Measurements from ENCODE around the gene MICU2. TPM values are rescaled to one million over a fixed set of nuclear protein-coding genes. Genes with fewer than 3 reads are reported as not detected.

The MICU2 gene
- total and polyA plus RNA-seq, 2 of the 4 experiments (the other 2 are of a cell fraction), result 14.9 to 25.0 TPM

- H2AFZ ChIP-seq (replicated peaks; ENCODE audit: low read length, poor library complexity), result no peak overlapping the region
- in situ Hi-C loops (cut with MboI; ENCODE audit: low sequenced_read_pairs) (no loop called here), dilution Hi-C loops (cut with HindIII; ENCODE audit: low sequenced_read_pairs, unreplicated experiment) (no loop called here), intact Hi-C loops (cut with micrococcal nuclease) (no loop called here)
- no peak overlapping the region for H4K5ac ChIP-seq (ENCODE audit: low read depth, low read length)
- H3K4me3 ChIP-seq (ENCODE audit: insufficient read depth, low read depth, low read length), result no peak overlapping the region
- TF ChIP-seq MAFK (IDR thresholded peaks at IDR 0.05; ENCODE audit: low read depth, low read length) (no peak), NFE2L2 (IDR thresholded peaks at IDR 0.05; ENCODE audit: low read depth, low read length) (no peak), FOS (IDR thresholded peaks at IDR 0.05; ENCODE audit: low read depth, low read length) (no peak), RCOR1 (IDR thresholded peaks at IDR 0.05; ENCODE audit: insufficient replicate concordance, low read length) (no peak), CTCF (conservative IDR thresholded peaks at IDR 0.05; ENCODE audit: low read depth, low read length) (no peak), BHLHE40 (IDR thresholded peaks at IDR 0.05; ENCODE audit: low read depth, low read length) (no peak), POLR2A (IDR thresholded peaks at IDR 0.05; ENCODE audit: low read depth, low read length) (no peak), CHD1 (IDR thresholded peaks at IDR 0.05; ENCODE audit: low read depth, low read length) (no peak), RFX5 (IDR thresholded peaks at IDR 0.05; ENCODE audit: low read depth, low read length) (no peak), CEBPB (IDR thresholded peaks at IDR 0.05; ENCODE audit: low read depth, low read length) (no peak), ELK1 (IDR thresholded peaks at IDR 0.05; ENCODE audit: borderline replicate concordance, low read depth, low read length) (no peak), MXI1 (IDR thresholded peaks at IDR 0.05; ENCODE audit: borderline replicate concordance, low read depth, low read length) (no peak), SMC3 (IDR thresholded peaks at IDR 0.05; ENCODE audit: low read depth, low read length) (no peak)
- no peak overlapping the region for H2BK120ac ChIP-seq (ENCODE audit: low read depth, low read length)
- H2BK20ac ChIP-seq (ENCODE audit: low read depth, low read length), result no peak overlapping the region
- 100% methylated on average over 1 of the region's 1 CpG; no CpG with 5 or more reads in 1 of the 2 experiments for WGBS, 2 experiments (ENCODE audit: extremely low coverage in 2 of 2, insufficient read length in 1 of 2)
- no peak overlapping the region for H2AK9ac ChIP-seq (replicated peaks; ENCODE audit: low read depth, low read length, poor library complexity)
- H3K23ac ChIP-seq (ENCODE audit: low read depth, low read length), result no peak overlapping the region
- no peak overlapping the region for H3K4ac ChIP-seq (ENCODE audit: low read depth, low read length)
- H2BK5ac ChIP-seq (ENCODE audit: low read depth, low read length, poor library complexity, severe bottlenecking), result no peak overlapping the region
- no peak overlapping the region for H3K56ac ChIP-seq (ENCODE audit: extremely low read depth, insufficient read depth, low read length)
- H3K9ac ChIP-seq (ENCODE audit: low read depth, low read length), result no peak overlapping the region
- H3K4me2 ChIP-seq (ENCODE audit: low read depth, low read length), result no peak overlapping the region
- no peak overlapping the region for H2AK5ac ChIP-seq (ENCODE audit: low read depth, low read length)
- no peak for ATAC-seq (ENCODE audit: low read depth)
- no peak overlapping the region for H3K27ac ChIP-seq (ENCODE audit: insufficient read depth, low read length)
- no peak for DNase-seq
- H3K27me3 ChIP-seq (ENCODE audit: control insufficient read depth, insufficient read depth, low read length), result no peaks in the 10 kb centered on the region
- no TSS peak for BruUV-seq (replicated peaks)
- peaks cover 20 to 22% of the 10 kb centered on the region in 2 experiments for H3K79me1 ChIP-seq (ENCODE audit: low read depth in 1 of 2, low read length in 2 of 2)
- H3K36me3 ChIP-seq (ENCODE audit: control insufficient read depth, insufficient read depth, low read length), result no peaks in the 10 kb centered on the region
- H4K20me1 ChIP-seq (ENCODE audit: insufficient read depth, low read length), result no peaks in the 10 kb centered on the region
- ChIA-PET CTCF (interaction anchor here (0.7 kb wide), 1 partner anchor 32 kb away, joined by 3 read pairs; no protein-coding TSS in a partner anchor), POLR2A (ENCODE audit: unreplicated experiment) (no interaction called here)
- H4K91ac ChIP-seq (ENCODE audit: insufficient read depth, low read depth, low read length), result no peak overlapping the region
- H3K9me1 ChIP-seq (ENCODE audit: insufficient read depth, low read length), result peaks cover 5% of the 10 kb centered on the region
- no peak overlapping the region for H3K14ac ChIP-seq (replicated peaks; ENCODE audit: low read depth, low read length)
- H3K18ac ChIP-seq (ENCODE audit: low read depth, low read length), result no peak overlapping the region
- H3K4me1 ChIP-seq (ENCODE audit: control insufficient read depth, insufficient read depth, low read length), result peaks cover 1% of the 10 kb centered on the region; the same call in 1 of the 2 replicates
- no peak overlapping the region for H4K8ac ChIP-seq (ENCODE audit: low read depth in 2 of 2, low read length in 2 of 2)
- no peaks in the 10 kb centered on the region for H3K9me3 ChIP-seq (ENCODE audit: control insufficient read depth, insufficient read depth, low read length)
- H2BK15ac ChIP-seq (ENCODE audit: low read depth, low read length), result no peak overlapping the region
These were observed 57.6 kb downstream of the MICU2 start for GRCh38 chr13:21546372-21546771.

Measured in IMR-90 (cell line).